Measurements from ENCODE around the gene DDX1.
"Not testable (repeated sequence)": the region's sequence is repeated elsewhere in the genome, so short reads cannot be mapped to it uniquely, and the experiment has no call there.

DDX1 gene

DNA sequence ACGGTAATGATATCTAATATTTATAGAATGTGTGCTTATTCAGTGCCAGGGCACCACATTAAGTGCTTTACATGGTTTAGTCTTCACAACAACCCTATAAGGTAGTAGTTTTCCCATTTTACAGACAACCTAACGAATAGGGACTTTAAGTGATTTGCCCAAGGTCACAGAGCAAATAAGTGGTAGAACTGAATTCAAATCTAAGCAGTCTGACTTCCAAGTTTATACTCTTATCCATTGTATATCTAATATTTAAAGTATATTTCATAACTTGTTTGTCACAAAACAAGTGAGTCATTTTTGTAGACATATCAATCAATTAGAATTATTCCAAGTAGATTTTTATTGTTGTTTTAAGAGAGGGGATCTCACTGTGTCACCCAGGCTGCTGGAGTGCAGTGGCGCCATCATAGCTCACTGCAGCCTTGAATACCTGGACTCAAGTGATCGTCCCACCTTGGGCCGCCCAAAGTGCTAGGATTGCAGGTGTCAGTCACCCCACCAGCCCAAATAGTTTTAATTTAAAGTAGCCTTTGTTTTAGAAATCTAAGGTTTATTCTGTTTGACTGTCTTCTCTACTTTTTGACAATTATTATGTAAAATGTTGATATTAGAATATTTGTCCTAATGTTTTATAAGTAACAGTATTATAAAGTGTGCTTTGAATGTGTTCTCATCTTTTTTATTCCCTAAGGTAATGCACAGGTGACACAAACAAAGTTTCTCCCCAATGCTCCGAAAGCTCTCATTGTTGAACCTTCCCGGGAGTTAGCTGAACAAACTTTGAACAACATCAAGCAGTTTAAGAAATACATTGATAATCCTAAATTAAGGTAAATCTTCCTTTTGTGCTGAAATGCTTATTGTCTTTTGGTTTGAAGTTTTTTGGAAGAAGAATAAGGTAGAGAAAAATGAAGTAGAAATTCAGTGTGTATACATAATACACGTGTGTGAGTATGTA, 15.1 kb downstream of the DDX1 start:
- no peak overlapping the region for H3K4me3 ChIP-seq (replicated peaks in 1 of 2; ENCODE audit: low read depth in 2 of 2, low read length in 2 of 2)
- TF ChIP-seq, protein P1, sequence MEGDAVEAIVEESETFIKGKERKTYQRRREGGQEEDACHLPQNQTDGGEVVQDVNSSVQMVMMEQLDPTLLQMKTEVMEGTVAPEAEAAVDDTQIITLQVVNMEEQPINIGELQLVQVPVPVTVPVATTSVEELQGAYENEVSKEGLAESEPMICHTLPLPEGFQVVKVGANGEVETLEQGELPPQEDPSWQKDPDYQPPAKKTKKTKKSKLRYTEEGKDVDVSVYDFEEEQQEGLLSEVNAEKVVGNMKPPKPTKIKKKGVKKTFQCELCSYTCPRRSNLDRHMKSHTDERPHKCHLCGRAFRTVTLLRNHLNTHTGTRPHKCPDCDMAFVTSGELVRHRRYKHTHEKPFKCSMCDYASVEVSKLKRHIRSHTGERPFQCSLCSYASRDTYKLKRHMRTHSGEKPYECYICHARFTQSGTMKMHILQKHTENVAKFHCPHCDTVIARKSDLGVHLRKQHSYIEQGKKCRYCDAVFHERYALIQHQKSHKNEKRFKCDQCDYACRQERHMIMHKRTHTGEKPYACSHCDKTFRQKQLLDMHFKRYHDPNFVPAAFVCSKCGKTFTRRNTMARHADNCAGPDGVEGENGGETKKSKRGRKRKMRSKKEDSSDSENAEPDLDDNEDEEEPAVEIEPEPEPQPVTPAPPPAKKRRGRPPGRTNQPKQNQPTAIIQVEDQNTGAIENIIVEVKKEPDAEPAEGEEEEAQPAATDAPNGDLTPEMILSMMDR (IDR thresholded peaks at IDR 0.05; ENCODE audit: low read depth, low read length) = no peak
- no peak for DNase-seq (ENCODE audit: low read depth in 2 of 2)

DNA sequence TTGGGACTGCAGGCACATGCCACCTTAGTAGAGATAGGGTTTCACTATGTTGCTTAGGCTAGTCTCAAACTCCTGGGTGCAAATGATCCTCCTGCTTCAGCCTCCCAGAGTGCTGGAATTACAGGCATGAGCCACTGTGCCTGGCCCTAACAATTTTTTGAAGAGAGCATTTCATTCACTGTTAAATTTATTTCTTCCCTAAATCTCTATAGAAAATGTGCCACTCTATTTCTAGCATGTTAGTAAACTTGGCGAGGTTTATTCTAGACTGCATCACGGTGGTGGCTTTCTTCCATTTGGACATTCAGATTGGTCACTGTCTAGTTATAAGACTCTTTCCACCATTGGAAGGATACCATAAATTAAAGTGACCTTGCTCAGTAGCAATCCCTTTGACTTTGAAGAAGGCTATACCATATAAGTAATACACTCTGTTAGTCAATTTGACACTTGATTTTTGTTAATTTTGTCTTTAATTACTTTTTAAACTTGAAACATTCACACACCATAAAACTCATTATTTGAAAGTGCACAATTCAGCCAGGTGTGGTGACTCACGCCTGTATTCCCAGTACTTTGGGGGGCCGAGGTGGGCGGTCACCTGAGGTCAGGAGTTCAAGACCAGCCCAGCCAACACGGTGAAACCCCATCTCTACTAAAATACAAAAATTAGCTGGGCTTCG, 16.2 kb downstream of the DDX1 start:
- H3K4me3 ChIP-seq (replicated peaks in 1 of 2; ENCODE audit: low read depth in 2 of 2, low read length in 2 of 2) = no peak overlapping the region

DNA sequence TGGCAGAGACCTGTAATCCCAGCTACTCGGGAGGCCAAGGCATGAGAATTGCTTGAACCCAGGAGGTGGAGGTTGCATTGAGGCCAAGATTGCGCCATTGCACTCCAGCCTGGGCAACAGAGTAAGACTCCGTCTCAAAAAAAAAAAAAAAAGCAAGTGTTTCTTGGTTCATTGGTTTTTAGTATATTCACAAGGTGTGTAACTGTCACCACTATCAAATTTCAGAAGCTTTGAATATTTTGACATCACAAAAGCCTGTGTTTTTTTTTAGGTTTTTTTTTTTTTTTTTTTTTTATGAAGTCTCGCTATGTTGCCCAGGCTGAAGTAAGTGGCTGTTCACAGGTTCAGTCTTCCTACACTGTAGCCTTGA, 16.7 kb downstream of the DDX1 start:
- TF ChIP-seq, protein P1 (IDR thresholded peaks at IDR 0.05; ENCODE audit: low read depth, low read length) = no peak
- H3K4me3 ChIP-seq (replicated peaks in 1 of 2; ENCODE audit: low read depth in 2 of 2, low read length in 2 of 2) = no peak overlapping the region
- no peak for DNase-seq (ENCODE audit: low read depth in 2 of 2)

More for the DNA sequence above, 16.2 kb downstream of the DDX1 start:
- no peak for DNase-seq (ENCODE audit: low read depth in 2 of 2)
- TF ChIP-seq, protein P1 (IDR thresholded peaks at IDR 0.05; ENCODE audit: low read depth, low read length) = no peak

DNA sequence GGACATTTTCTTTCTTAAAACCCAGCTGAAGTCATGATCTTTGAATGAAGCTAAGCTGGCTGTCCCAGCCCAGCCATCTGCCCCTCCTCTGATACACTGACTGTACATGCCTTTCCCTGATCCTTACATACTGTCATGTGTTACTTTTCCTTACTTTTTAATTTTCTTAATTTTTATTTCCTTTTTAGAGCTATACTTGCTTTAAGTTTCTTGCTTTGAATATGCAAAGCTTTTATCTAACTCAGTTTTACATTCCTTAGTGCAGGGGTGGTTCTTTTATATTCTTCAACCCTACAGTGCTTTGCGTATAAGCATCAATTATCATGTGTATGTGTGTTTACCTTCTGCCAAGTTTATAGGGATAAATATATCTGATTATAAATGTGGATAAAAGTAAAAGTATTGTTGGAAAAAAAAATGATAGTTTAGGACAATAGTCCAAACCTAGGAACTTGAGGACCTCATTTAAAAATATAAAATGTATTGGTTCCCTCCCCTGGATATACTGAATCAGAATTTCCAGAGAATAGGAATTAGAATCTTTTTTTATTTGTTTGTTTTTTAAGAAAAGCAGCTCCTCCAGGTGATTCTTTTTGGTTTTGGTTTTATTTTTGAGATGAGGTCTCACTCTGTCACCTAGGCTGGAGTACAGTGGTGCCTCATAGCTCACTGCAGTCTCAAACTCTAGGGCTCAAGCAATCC, 17.8 kb downstream of the DDX1 start:
- TF ChIP-seq, protein P1 (IDR thresholded peaks at IDR 0.05; ENCODE audit: low read depth, low read length) = no peak
- H3K4me3 ChIP-seq (replicated peaks in 1 of 2; ENCODE audit: low read depth in 2 of 2, low read length in 2 of 2) = no peak overlapping the region
- DNase-seq (ENCODE audit: low read depth in 2 of 2) = no peak

DNA sequence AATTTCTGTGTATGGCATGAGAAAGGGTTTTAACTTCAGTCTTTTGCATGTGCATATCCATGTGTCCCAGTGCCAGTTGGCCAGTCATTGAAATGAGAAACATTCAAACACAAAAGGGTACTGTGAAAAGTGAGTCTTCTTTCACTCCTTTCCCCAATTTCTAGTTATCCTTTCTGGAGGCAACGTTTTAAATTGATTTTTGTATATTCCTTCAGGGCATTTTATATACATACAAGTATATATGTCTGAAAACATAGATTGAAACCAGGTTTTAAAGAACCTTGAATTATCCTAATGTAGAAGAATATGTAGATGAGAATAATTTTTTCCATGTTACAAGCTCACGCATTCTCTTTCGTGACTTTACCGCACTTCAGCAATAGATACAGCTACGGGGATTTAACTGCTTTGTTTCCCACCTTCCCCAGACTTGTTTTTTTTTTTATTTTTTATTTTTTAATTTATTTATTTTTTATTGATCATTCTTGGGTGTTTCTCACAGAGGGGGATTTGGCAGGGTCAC, 18.8 kb downstream of the DDX1 start:
- no peak overlapping the region for H3K4me3 ChIP-seq (replicated peaks in 1 of 2; ENCODE audit: low read depth in 2 of 2, low read length in 2 of 2)
- DNase-seq (ENCODE audit: low read depth in 2 of 2) = no peak
- TF ChIP-seq, protein P1 (IDR thresholded peaks at IDR 0.05; ENCODE audit: low read depth, low read length) = no peak

DNA sequence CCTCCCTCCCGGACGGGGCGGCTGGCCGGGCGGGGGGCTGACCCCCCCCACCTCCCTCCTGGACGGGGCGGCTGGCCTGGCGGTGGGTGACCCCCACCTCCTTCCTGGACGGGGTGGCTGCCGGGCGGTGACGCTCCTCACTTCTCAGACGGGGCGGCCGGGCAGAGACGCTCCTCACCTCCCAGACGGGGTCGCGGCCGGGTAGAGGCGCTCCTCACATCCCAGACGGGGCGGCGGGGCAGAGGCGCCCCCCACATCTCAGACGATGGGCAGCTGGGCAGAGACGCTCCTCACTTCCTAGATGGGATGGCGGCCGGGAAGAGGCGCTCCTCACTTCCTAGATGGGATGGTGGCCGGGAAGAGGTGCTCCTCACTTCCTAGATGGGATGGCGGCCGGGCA, 20.4 kb downstream of the DDX1 start:
- not testable (repeated sequence) for DNase-seq (ENCODE audit: low read depth in 2 of 2); H3K4me3 ChIP-seq (replicated peaks in 1 of 2; ENCODE audit: low read depth in 2 of 2, low read length in 2 of 2)
